Measurements from ENCODE around the gene SETD2.
"Not testable (repeated sequence)": the region's sequence is repeated elsewhere in the genome, so short reads cannot be mapped to it uniquely, and the experiment has no call there.

- not testable (repeated sequence) for TF ChIP-seq ZNF175 (CRISPR knock-in tag; IDR thresholded peaks at IDR 0.05; ENCODE audit: low read depth); TAF1 (IDR thresholded peaks at IDR 0.05; ENCODE audit: control insufficient read depth, extremely low read depth, insufficient read depth, low read length, severe bottlenecking); NBN (IDR thresholded peaks at IDR 0.05; ENCODE audit: low read depth); CAMTA2 (CRISPR knock-in tag; conservative IDR thresholded peaks at IDR 0.05); FOXK1 (CRISPR knock-in tag; IDR thresholded peaks at IDR 0.05; ENCODE audit: borderline replicate concordance); ZC3H11A (IDR thresholded peaks at IDR 0.05; ENCODE audit: low read depth, low read length); MEF2A (IDR thresholded peaks at IDR 0.05; ENCODE audit: control insufficient read depth, low read depth, low read length); SRSF1 (IDR thresholded peaks at IDR 0.05; ENCODE audit: low read depth, low read length); TOE1 (IDR thresholded peaks at IDR 0.05; ENCODE audit: borderline replicate concordance); TOE1 (CRISPR knock-in tag; IDR thresholded peaks at IDR 0.05; ENCODE audit: borderline replicate concordance, low read depth); ZKSCAN1 (IDR thresholded peaks at IDR 0.05; ENCODE audit: low read depth, low read length); HNRNPLL (IDR thresholded peaks at IDR 0.05; ENCODE audit: low read depth, low read length, poor library complexity, severe bottlenecking)
Measured at GRCh38 chr3:47140553-47140952, 23.4 kb downstream of the SETD2 start.
